Stimulated activated CD4-positive, alpha-beta T cell treated with anti-CD3 and anti-CD28 coated beads, Interleukin-15, amount 100 ng/mL, for 48 hours (primary cell): ENCODE results near the gene SLC30A5.
"Not testable (repeated sequence)": the region's sequence is repeated elsewhere in the genome, so short reads cannot be mapped to it uniquely, and the experiment has no call there.

Source experiments
- DNase-seq, 2 donors: peaks; one replicate each; pipeline ENCODE4 v3.0.0-alpha.2; 2020; ENCODE audit warnings: low read depth in 2 of 2

SLC30A5 gene

GRCh38 chr5:69105996-69106906, 12.4 kb downstream of the SLC30A5 start:
- no peak for DNase-seq

- not testable (repeated sequence) for DNase-seq
Observed at GRCh38 chr5:69108367-69108766, 14.6 kb downstream of the SLC30A5 start.

- DNase-seq = no peak
Observed at GRCh38 chr5:69113851-69114250, 20.0 kb downstream of the SLC30A5 start.

- no peak for DNase-seq
Observed at GRCh38 chr5:69115526-69115925, 21.7 kb downstream of the SLC30A5 start.

- no peak for DNase-seq
Observed at GRCh38 chr5:69129413-69129812, 35.6 kb downstream of the SLC30A5 start.

GRCh38 chr5:69130241-69130640, 36.4 kb downstream of the SLC30A5 start:
- no peak for DNase-seq

GRCh38 chr5:69131304-69131703, 37.5 kb downstream of the SLC30A5 start:
- no peak for DNase-seq

GRCh38 chr5:69134126-69134525, 40.3 kb downstream of the SLC30A5 start:
- no peak for DNase-seq

- no peak for DNase-seq
Observed at GRCh38 chr5:69136293-69136692, 42.5 kb downstream of the SLC30A5 start.

- not testable (repeated sequence) for DNase-seq
Observed at GRCh38 chr5:69137208-69137607, 43.4 kb downstream of the SLC30A5 start.

GRCh38 chr5:69137807-69138206, 44.0 kb downstream of the SLC30A5 start:
- no peak for DNase-seq

- no peak for DNase-seq
Observed at GRCh38 chr5:69138766-69139165, 45.0 kb downstream of the SLC30A5 start.

GRCh38 chr5:69140239-69140638, 46.4 kb downstream of the SLC30A5 start:
- not testable (repeated sequence) for DNase-seq

GRCh38 chr5:69140827-69141226, 47.0 kb downstream of the SLC30A5 start:
- DNase-seq = no peak

GRCh38 chr5:69148576-69148975, 54.8 kb downstream of the SLC30A5 start:
- DNase-seq = not testable (repeated sequence)

- DNase-seq = no peak
Observed at GRCh38 chr5:69148981-69149675, 55.3 kb downstream of the SLC30A5 start.

GRCh38 chr5:69149676-69150010, 55.8 kb downstream of the SLC30A5 start:
- DNase-seq = no peak

GRCh38 chr5:69152731-69153130, 58.9 kb downstream of the SLC30A5 start:
- DNase-seq = no peak

- DNase-seq = no peak
Observed at GRCh38 chr5:69156456-69156855, 62.6 kb downstream of the SLC30A5 start.

GRCh38 chr5:69158039-69158438, 64.2 kb downstream of the SLC30A5 start:
- DNase-seq = no peak

- no peak for DNase-seq
Observed at GRCh38 chr5:69160651-69161050, 66.8 kb downstream of the SLC30A5 start.

GRCh38 chr5:69166686-69167492, 73.1 kb downstream of the SLC30A5 start, which contains the start of gene CCNB1:
Gene CCNB1 (plus strand): TSS chr5:69167150. CDS start chr5:69167263, 113 bp downstream.
- DNase-seq = peak; percentile 94 to 98
